Measurements from ENCODE around the gene PROS1.
A peak's percentile ranks its signal among the peaks of the same experiment; 100 is the strongest.

Gene PROS1

DNA sequence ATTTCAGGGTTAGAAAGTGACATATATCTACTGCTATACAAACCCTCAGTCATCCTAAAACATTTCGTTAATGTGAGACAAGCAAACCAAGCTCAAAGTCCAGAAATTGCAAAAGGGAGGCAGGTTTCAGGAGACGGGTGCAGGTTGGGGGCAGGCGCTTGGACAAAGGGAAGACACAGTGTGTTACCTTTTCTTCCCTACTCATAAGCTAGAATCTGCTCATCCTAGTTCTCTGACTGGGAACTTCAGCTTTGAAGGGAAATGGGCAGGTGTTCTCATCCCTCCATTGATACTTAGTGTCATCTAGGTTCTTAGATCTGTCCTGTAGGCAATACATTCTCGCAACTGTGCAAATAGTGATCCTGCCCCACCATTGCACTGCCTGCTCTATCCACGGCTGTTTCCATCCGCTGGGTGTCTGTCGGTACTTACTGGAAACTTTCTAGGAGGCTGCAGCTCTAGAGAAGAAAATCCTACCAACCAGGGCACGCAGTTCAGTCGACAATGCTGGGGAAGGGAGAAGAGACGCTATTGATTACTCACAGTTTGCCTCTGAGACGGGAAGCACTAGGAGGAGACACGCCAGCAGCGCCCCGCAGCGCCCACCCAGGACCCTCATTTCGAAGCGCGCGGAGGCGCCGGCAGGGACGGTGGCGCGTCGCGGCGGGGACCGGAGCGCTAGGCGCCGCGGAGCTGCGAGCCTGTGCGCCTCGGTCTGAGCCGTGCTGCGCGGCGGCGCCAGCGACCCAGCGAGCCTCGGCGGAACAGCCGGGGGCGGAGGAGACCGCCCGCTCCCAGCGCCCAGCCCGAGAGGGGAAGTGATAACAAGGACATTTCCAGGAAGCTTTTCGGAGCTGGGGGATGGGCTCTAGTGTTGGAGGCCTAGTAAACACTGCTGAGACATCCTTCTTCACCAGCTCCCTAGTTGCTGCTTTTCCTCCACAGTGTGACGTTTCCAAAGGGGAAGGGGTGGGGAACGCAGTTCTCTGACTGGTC lies at the start of gene PROS1:
TSS of gene PROS1 (minus strand) at position 766 of the 996 bp plus-strand sequence. CDS start at position 619, 147 bp downstream.
- peak; percentile 65 for DNase-seq

GRCh38 chr3:94020293-94020692 lies 46.6 kb upstream of the PROS1 start:
- no peak for DNase-seq

DNA sequence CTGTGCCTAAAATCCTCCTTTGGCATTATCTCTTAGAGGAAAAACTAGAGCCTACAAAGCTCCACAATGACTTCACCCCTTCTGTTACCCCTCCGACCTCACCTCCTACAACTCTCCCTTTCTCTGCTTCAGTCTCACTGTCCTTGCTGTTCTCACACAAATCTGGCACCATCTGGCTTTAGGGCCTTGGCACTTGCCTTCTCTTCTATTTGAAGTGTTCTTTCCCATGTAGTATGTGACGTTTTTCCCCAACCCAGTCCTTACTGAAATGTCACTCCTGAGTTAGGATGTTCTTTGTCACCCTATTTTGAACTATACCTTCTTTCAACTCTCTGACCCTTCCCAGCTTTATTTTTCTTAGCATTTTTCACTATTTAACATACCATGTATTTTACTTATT lies 46.0 kb upstream of the PROS1 start:
- DNase-seq: no peak

DNA sequence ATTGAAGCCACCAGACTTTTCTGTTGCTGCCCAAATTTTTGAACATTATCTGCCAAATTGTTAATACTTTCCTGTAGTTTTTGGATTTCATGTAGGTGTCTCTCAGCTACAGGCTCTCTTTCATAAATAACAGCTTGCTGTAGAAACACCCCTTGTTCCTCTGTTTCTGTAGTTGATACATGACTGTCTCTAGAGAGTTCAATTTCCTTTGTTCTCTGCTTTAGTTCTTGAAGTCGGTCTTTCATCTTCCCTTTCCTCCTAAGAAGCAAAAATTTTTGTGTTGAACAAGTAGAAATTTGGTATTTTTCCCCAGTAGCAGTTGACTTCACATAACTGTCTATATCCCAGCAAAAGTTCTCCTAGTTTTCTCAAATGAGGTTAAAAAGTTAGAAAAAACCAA lies 41.3 kb upstream of the PROS1 start:
- DNase-seq: no peak

- DNase-seq: no peak
Measured at GRCh38 chr3:94012185-94012584, 38.5 kb upstream of the PROS1 start.

DNA sequence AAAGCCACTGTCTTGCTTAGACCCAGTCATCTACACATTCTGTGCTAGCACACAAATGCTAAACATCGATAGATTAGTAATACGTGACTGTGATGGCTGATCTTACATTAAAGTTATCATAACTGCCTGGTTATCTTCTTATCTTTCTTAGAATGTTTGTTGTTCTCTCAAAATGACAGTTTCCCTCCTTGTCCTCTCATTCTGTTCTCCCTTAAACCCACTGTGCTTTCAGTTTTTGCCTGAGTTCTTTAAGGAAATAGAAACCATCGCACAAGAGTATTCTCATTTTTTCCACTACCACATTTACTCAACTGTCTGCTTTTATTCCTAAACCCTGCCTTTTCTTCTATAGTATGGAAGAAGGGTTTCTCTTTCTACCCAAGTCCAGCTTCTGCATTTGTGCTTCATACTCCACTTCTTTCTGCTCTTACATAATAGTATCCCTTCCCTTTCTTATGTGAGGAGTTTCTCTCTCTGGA lies 37.6 kb upstream of the PROS1 start:
- DNase-seq: no peak

- no peak for DNase-seq
Measured at GRCh38 chr3:94009608-94010007, 35.9 kb upstream of the PROS1 start.

GRCh38 chr3:94008253-94008652 lies 34.6 kb upstream of the PROS1 start:
- no peak for DNase-seq

GRCh38 chr3:94004301-94004910 lies 30.7 kb upstream of the PROS1 start:
- DNase-seq: peak; percentile 9

- no peak for DNase-seq
Measured at GRCh38 chr3:94001827-94002495, 28.3 kb upstream of the PROS1 start.

- no peak for DNase-seq
Measured at GRCh38 chr3:94001191-94001590, 27.5 kb upstream of the PROS1 start.

- DNase-seq: no peak
Measured at GRCh38 chr3:93994056-93994455, 20.4 kb upstream of the PROS1 start.

GRCh38 chr3:93992207-93992606 lies 18.5 kb upstream of the PROS1 start:
- DNase-seq: no peak

GRCh38 chr3:93991631-93992030 lies 17.9 kb upstream of the PROS1 start:
- no peak for DNase-seq

DNA sequence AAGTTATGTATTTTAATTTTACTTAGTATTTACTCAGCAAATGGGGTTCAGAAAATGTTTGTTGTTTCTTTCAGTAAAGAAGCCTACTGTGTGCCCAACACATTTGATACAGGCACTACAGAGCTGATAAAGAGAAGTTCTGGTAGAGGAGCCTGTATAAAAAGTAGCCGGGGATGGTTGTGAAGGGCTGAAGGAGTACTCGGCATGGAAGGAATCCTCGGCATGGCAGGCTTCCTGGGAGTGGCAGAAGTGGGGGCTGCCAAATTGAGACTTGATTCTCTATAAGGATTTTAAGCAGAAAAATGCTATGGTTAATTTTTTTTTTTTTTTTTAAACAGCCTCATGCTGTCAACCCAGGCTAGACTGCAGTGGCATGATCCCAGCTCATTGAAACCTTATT lies 15.5 kb upstream of the PROS1 start:
- DNase-seq: no peak

GRCh38 chr3:93988764-93989163 lies 15.1 kb upstream of the PROS1 start:
- no peak for DNase-seq

- no peak for DNase-seq
Measured at GRCh38 chr3:93988283-93988682, 14.6 kb upstream of the PROS1 start.

GRCh38 chr3:93984618-93985017 lies 10.9 kb upstream of the PROS1 start:
- DNase-seq: no peak

DNA sequence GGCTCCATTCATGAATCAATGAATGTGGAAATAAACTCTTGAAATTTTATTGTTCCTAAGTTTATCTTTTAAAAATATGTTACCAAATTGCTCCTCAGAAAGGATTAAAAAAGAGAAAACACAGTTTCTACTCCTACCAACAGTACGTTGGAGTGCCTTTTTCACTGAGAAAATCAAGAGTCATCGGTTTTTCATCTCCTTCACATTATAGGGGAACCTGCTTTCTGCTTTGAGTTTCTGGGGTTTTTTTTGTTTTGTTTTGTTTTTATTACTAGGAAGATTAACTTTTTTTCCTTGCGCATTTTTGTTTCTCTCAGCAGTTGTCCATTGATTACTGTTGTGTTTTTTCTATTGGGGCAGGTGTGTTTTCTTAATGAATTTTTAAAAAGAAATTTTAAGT lies 9.7 kb upstream of the PROS1 start:
- no peak for DNase-seq

DNA sequence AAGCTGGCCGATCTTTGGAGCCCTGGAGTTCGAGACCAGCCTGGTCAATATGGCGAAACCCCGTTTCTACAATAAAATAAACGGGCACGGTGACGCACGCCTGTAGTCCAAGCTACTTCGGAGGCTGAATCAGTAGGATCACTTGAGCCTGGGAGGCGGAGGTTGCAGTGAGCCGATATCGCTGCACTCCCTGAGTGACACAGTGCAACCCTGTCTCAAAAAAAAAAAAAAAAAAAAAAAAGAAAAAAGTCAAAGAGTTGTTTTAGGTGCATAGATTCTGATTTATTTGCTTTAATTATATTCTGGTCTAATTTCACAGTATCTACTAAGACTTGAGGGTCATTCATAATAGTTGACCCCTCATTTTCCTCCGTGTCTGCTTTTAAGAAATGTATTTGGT lies 8.0 kb upstream of the PROS1 start:
- no peak for DNase-seq

DNA sequence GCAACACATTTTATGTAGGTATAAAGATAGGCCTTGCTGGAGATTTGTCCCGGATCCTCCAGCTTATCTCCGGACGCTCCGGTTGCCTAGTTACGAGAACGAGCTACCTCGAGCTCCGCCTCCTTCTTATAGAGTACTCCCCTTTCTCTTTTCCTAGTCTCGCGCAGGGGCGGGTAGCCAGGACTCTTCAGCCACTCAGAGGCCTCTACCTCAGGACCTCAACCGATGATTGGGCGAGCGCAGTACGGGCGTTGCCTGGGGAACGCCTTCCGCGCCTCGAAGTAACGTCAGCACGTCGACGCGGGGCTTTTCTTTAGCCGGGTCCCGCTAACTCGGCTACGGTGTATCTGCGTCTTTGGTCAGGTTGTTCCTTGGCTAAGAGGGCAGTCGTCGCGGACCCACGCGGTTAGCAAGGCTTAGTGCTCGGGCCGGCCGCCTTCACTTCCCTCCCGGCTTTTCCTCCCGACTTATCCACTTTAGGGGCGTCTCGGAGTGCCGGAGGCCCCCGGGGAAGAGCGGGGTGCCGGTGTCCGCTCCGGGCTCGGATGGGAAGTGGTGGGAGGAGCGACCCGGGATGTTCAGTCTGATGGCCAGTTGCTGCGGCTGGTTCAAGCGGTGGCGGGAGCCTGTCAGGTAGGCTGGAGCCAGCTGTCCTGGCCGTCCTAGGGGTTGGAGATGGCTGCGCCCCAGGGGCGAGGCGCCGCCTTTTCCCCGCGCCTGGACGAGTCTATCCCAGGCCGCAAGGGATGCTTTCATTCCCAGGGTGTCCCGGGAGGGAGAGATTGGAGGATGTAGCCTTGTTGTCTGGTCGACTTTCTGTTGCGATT lies 6.4 kb upstream of the PROS1 start, which contains the start of gene ARL13B:
TSS of gene ARL13B (plus strand) at position 306 of the 827 bp plus-strand sequence. CDS start at position 575, 269 bp downstream.
- peak; percentile 94 for DNase-seq

DNA sequence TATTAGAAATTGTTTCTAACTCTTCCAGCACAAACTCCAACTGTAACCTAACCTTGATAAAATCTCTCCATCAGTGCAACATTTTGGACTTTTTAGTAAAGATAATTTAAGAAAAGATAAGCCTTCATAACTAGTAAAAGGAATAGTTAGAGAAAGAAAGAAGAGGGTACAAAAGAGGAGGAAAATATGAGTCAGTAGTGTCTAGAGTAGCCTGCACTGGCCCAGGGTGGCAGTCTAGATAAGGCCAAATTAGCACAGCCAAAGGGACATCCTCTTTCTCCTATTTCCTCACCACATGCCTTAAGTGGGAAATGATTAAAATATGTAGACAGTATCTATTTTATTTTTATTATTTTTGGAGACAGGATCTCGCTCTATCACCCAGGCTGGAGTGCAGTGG lies 3.7 kb downstream of the PROS1 start:
- DNase-seq: no peak

Data from GDM1 (cell line).